AG08395 (cell line): Measurements from ENCODE around the gene SLX4IP.

Source experiments
- DNase-seq: peaks from one replicate; pipeline ENCODE4 v3.0.0; 2012; ENCODE audit warnings: mixed read lengths, low spot score

Gene SLX4IP

GRCh38 chr20:10634683-10635411, 199.7 kb downstream of the SLX4IP start:
- peak; percentile 43 for DNase-seq

- DNase-seq = no peak
Observed at GRCh38 chr20:10635476-10636208, 200.5 kb downstream of the SLX4IP start.

DNA sequence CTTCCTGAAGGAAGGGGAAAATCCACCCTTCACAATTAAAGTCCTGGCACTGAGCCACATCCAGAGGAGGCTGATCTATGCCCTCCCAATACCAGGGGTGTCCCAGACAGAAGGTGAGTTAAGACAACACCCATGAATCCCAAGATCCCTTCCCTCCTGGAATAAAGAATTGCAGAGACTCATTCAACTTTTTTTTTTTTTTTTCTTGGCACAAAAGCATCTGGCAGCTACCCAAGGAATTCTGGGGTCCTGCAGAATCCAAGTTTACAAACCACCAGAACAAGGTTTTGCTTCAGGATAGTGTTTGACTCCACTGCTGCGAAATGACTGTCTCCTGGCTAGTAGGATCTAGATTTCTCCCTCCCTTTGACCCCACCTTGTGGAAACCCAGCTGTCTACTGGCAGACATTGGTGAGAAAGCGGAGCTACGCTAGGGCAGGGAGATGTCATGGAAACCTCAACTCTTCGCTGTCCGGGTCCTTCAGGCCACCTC, 201.3 kb downstream of the SLX4IP start:
- no peak for DNase-seq

- DNase-seq = no peak
Observed at GRCh38 chr20:10637031-10637559, 202.0 kb downstream of the SLX4IP start.

DNA sequence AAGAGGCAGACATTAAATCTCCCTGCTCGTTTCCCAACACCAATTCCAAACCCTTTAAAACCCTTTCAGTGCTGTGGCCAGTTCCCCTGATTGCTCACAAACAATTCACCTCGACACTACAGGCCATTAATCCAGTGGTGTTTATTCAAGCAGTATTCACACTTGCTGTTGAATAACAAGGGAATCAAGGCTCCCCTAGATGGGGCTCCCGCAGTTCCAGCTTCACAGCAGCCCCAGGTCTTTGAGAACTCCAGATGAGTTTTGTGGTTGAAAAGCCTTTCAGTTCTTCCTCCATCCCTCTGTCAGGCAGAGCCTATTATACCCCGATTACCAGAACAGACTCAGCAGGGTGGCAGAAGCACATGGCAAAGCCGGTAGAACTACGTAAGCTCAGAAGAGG, 202.5 kb downstream of the SLX4IP start:
- DNase-seq = no peak

GRCh38 chr20:10639077-10639736, 204.1 kb downstream of the SLX4IP start:
- DNase-seq = no peak

- DNase-seq = no peak
Observed at GRCh38 chr20:10639737-10640556, 204.8 kb downstream of the SLX4IP start.

GRCh38 chr20:10640897-10641296, 205.8 kb downstream of the SLX4IP start:
- no peak for DNase-seq

GRCh38 chr20:10641467-10641866, 206.4 kb downstream of the SLX4IP start:
- DNase-seq = no peak

- no peak for DNase-seq
Observed at GRCh38 chr20:10641893-10642292, 206.8 kb downstream of the SLX4IP start.

- DNase-seq = peak; percentile 19
Observed at GRCh38 chr20:10642856-10643559, 207.9 kb downstream of the SLX4IP start.

- no peak for DNase-seq
Observed at GRCh38 chr20:10643560-10643873, 208.4 kb downstream of the SLX4IP start.

DNA sequence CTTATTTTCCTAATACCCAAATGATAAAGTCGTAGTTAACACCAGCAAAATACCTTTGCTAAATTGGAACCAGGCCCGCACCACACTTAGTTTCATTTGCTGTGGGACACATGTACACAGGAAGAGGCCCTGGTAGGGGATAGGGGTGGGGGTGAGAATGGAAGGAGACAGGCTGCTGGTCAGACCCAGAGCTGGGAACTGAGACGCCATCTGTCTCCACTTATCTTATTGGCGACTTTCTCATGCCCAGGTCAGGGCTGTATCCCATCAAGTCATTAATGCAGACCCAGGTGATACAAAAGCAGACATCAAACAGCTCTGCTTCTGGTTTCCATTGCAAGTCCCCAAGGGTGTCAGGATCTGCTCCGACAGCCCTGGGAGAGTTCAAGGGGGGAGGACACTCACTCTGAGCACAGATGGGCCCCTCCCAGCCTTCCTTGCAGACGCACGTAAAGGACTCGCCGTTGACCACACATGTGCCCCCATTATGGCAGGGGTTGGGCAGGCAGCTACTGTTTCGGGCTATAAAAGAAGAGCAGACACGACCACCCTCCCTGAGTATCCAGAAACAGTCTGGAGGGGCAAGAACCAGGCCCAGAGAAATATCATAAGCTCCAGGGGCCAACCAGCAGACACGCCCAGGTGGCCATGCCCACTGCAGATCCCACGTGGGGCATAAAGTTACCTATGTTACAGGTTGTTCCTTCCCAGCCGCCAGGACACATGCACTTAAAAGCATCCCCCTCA, 209.5 kb downstream of the SLX4IP start:
- no peak for DNase-seq

DNA sequence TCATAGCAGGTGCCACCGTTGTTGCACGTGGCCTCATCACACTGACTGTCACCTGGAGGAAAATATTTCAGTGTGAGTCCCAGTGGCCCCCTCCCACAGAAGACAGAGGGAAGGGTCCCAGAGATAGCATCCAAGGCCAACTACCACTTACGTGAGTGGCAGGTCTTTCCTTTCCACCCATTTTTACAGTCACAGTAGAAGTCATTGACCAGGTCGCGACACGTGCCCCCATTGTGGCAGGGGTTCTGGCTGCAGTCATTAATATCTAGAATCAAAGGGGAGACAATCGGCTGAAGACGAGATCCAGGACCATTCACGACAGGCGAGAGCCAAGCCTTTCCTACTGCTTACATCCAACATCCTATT, 210.1 kb downstream of the SLX4IP start:
- DNase-seq = no peak

GRCh38 chr20:10646006-10646405, 210.9 kb downstream of the SLX4IP start:
- DNase-seq = no peak

GRCh38 chr20:10646886-10647420, 211.8 kb downstream of the SLX4IP start:
- DNase-seq = no peak

GRCh38 chr20:10647471-10647870, 212.4 kb downstream of the SLX4IP start:
- DNase-seq = peak; percentile 8

DNA sequence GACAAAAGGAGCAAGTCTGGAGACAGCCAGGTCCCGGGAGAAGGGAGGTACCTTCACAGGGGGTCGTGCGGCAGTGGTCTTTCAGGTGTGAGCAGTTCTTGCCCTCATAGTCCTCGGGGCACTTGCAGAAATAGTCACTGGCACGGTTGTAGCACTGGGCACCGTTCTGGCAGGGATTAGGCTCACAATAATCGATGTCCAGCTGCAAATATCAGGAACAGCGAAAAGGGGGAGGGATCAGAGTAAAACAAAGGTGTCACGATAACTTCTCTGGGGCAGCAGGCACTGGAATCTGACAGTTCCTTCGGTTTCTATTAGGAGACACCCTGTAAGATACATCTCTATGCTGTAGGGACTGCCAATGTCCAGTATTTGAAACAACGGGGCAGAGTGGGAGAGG, 212.8 kb downstream of the SLX4IP start:
- DNase-seq = no peak

- DNase-seq = peak; percentile 70
Observed at GRCh38 chr20:10648651-10649050, 213.5 kb downstream of the SLX4IP start.

- DNase-seq = no peak
Observed at GRCh38 chr20:10649080-10649796, 214.1 kb downstream of the SLX4IP start.
